Measurements from ENCODE around the gene ZC3H10. TPM values are rescaled to one million over a fixed set of nuclear protein-coding genes. Genes with fewer than 3 reads are reported as not detected.

The ZC3H10 gene
- total and polyA plus RNA-seq, 2 of the 8 experiments (the other 6 are each of a cell fraction or from before 2014, with no cell fraction given), result 4.0 to 11.2 TPM

DNA sequence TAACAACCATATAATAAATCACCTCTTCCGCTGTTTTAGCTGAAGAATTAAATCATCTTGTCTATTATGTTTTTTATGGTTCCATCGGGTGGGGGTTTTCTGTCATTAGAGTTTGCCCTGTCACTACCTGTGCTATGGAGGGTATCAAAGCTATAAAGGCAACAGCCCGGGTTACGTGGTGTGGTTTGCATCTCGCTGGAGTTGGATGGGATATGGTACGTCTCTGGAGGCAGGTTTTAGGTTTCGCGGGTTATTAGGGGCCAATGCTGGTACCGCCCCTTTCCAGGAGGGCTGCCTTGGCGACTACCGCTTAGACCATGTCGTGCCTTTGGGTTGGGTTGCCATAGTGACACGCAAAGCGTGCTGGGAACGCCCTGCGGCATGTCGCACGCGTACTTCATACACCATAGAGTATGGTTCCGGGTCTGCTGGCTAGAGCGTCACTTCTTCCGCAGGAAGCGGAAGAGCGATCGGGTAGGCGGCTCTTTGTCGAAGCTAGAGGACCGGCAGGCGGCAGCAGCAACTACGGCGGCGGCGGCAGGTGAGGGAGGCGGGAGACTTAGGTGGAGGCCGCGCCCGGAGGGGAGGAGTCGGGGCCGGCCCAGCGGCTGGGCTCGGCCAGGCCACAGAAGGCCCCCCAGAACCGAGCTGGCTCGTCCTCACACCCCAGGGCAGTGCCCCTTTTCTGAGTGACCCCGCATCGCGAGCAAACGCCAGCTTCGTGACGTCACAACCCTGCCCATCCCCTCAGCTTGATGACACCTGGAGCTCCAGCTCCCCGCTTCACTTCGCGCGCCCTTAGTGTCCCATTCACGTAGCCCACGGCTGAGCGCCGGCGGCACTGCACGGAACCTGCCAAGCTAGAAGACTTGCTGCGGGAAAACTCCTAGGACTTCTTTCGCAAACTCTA is at the start of gene ZC3H10 (continued):
- TF ChIP-seq, protein P1, sequence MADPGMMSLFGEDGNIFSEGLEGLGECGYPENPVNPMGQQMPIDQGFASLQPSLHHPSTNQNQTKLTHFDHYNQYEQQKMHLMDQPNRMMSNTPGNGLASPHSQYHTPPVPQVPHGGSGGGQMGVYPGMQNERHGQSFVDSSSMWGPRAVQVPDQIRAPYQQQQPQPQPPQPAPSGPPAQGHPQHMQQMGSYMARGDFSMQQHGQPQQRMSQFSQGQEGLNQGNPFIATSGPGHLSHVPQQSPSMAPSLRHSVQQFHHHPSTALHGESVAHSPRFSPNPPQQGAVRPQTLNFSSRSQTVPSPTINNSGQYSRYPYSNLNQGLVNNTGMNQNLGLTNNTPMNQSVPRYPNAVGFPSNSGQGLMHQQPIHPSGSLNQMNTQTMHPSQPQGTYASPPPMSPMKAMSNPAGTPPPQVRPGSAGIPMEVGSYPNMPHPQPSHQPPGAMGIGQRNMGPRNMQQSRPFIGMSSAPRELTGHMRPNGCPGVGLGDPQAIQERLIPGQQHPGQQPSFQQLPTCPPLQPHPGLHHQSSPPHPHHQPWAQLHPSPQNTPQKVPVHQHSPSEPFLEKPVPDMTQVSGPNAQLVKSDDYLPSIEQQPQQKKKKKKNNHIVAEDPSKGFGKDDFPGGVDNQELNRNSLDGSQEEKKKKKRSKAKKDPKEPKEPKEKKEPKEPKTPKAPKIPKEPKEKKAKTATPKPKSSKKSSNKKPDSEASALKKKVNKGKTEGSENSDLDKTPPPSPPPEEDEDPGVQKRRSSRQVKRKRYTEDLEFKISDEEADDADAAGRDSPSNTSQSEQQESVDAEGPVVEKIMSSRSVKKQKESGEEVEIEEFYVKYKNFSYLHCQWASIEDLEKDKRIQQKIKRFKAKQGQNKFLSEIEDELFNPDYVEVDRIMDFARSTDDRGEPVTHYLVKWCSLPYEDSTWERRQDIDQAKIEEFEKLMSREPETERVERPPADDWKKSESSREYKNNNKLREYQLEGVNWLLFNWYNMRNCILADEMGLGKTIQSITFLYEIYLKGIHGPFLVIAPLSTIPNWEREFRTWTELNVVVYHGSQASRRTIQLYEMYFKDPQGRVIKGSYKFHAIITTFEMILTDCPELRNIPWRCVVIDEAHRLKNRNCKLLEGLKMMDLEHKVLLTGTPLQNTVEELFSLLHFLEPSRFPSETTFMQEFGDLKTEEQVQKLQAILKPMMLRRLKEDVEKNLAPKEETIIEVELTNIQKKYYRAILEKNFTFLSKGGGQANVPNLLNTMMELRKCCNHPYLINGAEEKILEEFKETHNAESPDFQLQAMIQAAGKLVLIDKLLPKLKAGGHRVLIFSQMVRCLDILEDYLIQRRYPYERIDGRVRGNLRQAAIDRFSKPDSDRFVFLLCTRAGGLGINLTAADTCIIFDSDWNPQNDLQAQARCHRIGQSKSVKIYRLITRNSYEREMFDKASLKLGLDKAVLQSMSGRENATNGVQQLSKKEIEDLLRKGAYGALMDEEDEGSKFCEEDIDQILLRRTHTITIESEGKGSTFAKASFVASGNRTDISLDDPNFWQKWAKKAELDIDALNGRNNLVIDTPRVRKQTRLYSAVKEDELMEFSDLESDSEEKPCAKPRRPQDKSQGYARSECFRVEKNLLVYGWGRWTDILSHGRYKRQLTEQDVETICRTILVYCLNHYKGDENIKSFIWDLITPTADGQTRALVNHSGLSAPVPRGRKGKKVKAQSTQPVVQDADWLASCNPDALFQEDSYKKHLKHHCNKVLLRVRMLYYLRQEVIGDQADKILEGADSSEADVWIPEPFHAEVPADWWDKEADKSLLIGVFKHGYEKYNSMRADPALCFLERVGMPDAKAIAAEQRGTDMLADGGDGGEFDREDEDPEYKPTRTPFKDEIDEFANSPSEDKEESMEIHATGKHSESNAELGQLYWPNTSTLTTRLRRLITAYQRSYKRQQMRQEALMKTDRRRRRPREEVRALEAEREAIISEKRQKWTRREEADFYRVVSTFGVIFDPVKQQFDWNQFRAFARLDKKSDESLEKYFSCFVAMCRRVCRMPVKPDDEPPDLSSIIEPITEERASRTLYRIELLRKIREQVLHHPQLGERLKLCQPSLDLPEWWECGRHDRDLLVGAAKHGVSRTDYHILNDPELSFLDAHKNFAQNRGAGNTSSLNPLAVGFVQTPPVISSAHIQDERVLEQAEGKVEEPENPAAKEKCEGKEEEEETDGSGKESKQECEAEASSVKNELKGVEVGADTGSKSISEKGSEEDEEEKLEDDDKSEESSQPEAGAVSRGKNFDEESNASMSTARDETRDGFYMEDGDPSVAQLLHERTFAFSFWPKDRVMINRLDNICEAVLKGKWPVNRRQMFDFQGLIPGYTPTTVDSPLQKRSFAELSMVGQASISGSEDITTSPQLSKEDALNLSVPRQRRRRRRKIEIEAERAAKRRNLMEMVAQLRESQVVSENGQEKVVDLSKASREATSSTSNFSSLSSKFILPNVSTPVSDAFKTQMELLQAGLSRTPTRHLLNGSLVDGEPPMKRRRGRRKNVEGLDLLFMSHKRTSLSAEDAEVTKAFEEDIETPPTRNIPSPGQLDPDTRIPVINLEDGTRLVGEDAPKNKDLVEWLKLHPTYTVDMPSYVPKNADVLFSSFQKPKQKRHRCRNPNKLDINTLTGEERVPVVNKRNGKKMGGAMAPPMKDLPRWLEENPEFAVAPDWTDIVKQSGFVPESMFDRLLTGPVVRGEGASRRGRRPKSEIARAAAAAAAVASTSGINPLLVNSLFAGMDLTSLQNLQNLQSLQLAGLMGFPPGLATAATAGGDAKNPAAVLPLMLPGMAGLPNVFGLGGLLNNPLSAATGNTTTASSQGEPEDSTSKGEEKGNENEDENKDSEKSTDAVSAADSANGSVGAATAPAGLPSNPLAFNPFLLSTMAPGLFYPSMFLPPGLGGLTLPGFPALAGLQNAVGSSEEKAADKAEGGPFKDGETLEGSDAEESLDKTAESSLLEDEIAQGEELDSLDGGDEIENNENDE (IDR thresholded peaks at IDR 0.05; ENCODE audit: insufficient replicate concordance, low read length), result no peak
- TF ChIP-seq FOSL1 (IDR thresholded peaks at IDR 0.05; ENCODE audit: insufficient read depth, low read depth, low read length), result no peak; the same call in 1 of the 2 replicates
- TF ChIP-seq SP2 (IDR thresholded peaks at IDR 0.05; ENCODE audit: low read length), result peak; percentile 89
- TF ChIP-seq KDM1A (IDR thresholded peaks at IDR 0.05; ENCODE audit: borderline replicate concordance, low read length), result no peak
- TF ChIP-seq TEAD4 (IDR thresholded peaks at IDR 0.05; ENCODE audit: low read depth, low read length), result peak; percentile 73
- TF ChIP-seq EZH2 (IDR thresholded peaks at IDR 0.05; ENCODE audit: low read depth, low read length, severe bottlenecking), result no peak
- TF ChIP-seq SP1 (IDR thresholded peaks at IDR 0.05; ENCODE audit: low read depth, low read length), result peak; percentile 17
- 0 out of 2 replicates have a peak, but pooled peaks have one; percentile 3 for TF ChIP-seq NRF1 (IDR thresholded peaks at IDR 0.05; ENCODE audit: low read depth, low read length)

Measured in H1 (cell line).